HG02763 (cell line): ENCODE results near the gene TFPI.
"Not testable (repeated sequence)": the region's sequence is repeated elsewhere in the genome, so short reads cannot be mapped to it uniquely, and the experiment has no call there.

Experiments
- ATAC-seq: cut with Tn5 transposase; IDR thresholded peaks from one replicate; pipeline ENCODE4 v1.9.1; 2021; ENCODE audit warnings: mild to moderate bottlenecking, moderate library complexity; ENCODE audit not compliant: unreplicated experiment

The TFPI gene

GRCh38 chr2:187529248-187529976 is 24.8 kb downstream of the TFPI start:
- ATAC-seq: no peak

- no peak for ATAC-seq
Measured at GRCh38 chr2:187528042-187528441, 26.2 kb downstream of the TFPI start.

GRCh38 chr2:187527262-187527661 is 27.0 kb downstream of the TFPI start:
- no peak for ATAC-seq

- no peak for ATAC-seq
Measured at GRCh38 chr2:187526792-187527191, 27.4 kb downstream of the TFPI start.

- ATAC-seq: no peak
Measured at GRCh38 chr2:187525163-187525900, 28.9 kb downstream of the TFPI start.

- no peak for ATAC-seq
Measured at GRCh38 chr2:187523325-187523724, 30.9 kb downstream of the TFPI start.

GRCh38 chr2:187520121-187520624 is 34.1 kb downstream of the TFPI start:
- no peak for ATAC-seq

- ATAC-seq: no peak
Measured at GRCh38 chr2:187519419-187520120, 34.7 kb downstream of the TFPI start.

GRCh38 chr2:187517750-187518361 is 36.4 kb downstream of the TFPI start:
- not testable (repeated sequence) for ATAC-seq

GRCh38 chr2:187516630-187517510 is 37.4 kb downstream of the TFPI start:
- ATAC-seq: not testable (repeated sequence)

GRCh38 chr2:187514930-187515329 is 39.3 kb downstream of the TFPI start:
- no peak for ATAC-seq

- ATAC-seq: not testable (repeated sequence)
Measured at GRCh38 chr2:187514235-187514829, 39.9 kb downstream of the TFPI start.

GRCh38 chr2:187513460-187514234 is 40.6 kb downstream of the TFPI start:
- not testable (repeated sequence) for ATAC-seq

- ATAC-seq: no peak
Measured at GRCh38 chr2:187511356-187512315, 42.6 kb downstream of the TFPI start.

GRCh38 chr2:187510419-187511355 is 43.5 kb downstream of the TFPI start:
- ATAC-seq: not testable (repeated sequence)

- ATAC-seq: no peak
Measured at GRCh38 chr2:187509667-187510417, 44.4 kb downstream of the TFPI start.
